ENCODE data around the gene KCNIP4. TPM values are rescaled to one million over a fixed set of nuclear protein-coding genes. Genes with fewer than 3 reads are reported as not detected.

The KCNIP4 gene
- total and polyA plus RNA-seq, 10 donors = not detected

GRCh38 chr4:21688596-21689265 is 259.8 kb downstream of the KCNIP4 start:
- intact Hi-C loops (cut with DNase I; ENCODE audit: low total_unique reads) = no loop called here
- Histone ChIP-seq H3K27ac (no peak overlapping the region), H3K36me3 (no peaks in the 10 kb centered on the region), H3K9me3 (peaks cover 0 to 5% (median 0%) of the 10 kb centered on the region in 8 donors), H3K4me3 (no peak overlapping the region), H3K4me1 (no peaks in the 10 kb centered on the region), H3K27me3 (replicated peaks in 1 of 7) (no peaks in the 10 kb centered on the region)
- no peak for TF ChIP-seq POLR2AphosphoS5 (IDR thresholded peaks at IDR 0.05)
- no peak for TF ChIP-seq CTCF (IDR thresholded peaks at IDR 0.05 in 8 of 11, conservative IDR thresholded peaks at IDR 0.05 in 3 of 11)
- TF ChIP-seq POLR2A (IDR thresholded peaks at IDR 0.05) = no peak
- DNase-seq = no peak
- WGBS, 5 donors = 27 to 42% (median 34%) methylated on average over 3 of the region's 3 CpGs

- no peak for DNase-seq
- Histone ChIP-seq H3K27ac (no peak overlapping the region), H3K36me3 (no peaks in the 10 kb centered on the region), H3K4me1 (no peaks in the 10 kb centered on the region), H3K4me3 (no peak overlapping the region), H3K27me3 (replicated peaks in 1 of 7) (no peaks in the 10 kb centered on the region), H3K9me3 (peaks cover 0 to 5% (median 0%) of the 10 kb centered on the region in 8 donors)
- intact Hi-C loops (cut with DNase I; ENCODE audit: low total_unique reads) = no loop called here
- TF ChIP-seq CTCF (IDR thresholded peaks at IDR 0.05 in 8 of 11, conservative IDR thresholded peaks at IDR 0.05 in 3 of 11) (no peak), POLR2AphosphoS5 (IDR thresholded peaks at IDR 0.05) (no peak), POLR2A (IDR thresholded peaks at IDR 0.05) (no peak)
- 81 to 93% (median 89%) methylated on average over 1 of the region's 1 CpG for WGBS, 5 donors
Measured at GRCh38 chr4:21685911-21686310, 262.7 kb downstream of the KCNIP4 start.

GRCh38 chr4:21680326-21680898 is 268.2 kb downstream of the KCNIP4 start:
- H3K27me3 ChIP-seq (replicated peaks in 1 of 7) = no peaks in the 10 kb centered on the region
- intact Hi-C loops (cut with DNase I; ENCODE audit: low total_unique reads) = no loop called here

More at GRCh38 chr4:21680326-21680898, 268.2 kb downstream of the KCNIP4 start:
- H3K27ac ChIP-seq = no peak overlapping the region
- H3K9me3 ChIP-seq = no peaks in the 10 kb centered on the region
- H3K4me1 ChIP-seq = no peaks in the 10 kb centered on the region
- WGBS, 5 donors = 70 to 79% (median 75%) methylated on average over 2 of the region's 2 CpGs
- H3K36me3 ChIP-seq = no peaks in the 10 kb centered on the region
- H3K4me3 ChIP-seq = no peak overlapping the region
- DNase-seq = no peak
- TF ChIP-seq POLR2AphosphoS5 (IDR thresholded peaks at IDR 0.05) (no peak), CTCF (IDR thresholded peaks at IDR 0.05 in 8 of 11, conservative IDR thresholded peaks at IDR 0.05 in 3 of 11) (no peak), POLR2A (IDR thresholded peaks at IDR 0.05) (no peak)
